Hematopoietic multipotent progenitor cell treated with erythropoietin and hydrocortisone succinate and interleukin-3 and kit ligand, for 17 days (in vitro differentiated cells): Measurements from ENCODE around the gene SERPINB2.

ENCODE experiments used
- DNase-seq: peaks from one replicate; pipeline ENCODE4 v3.0.0-alpha.2; 2015; ENCODE audit warnings: low spot score

Gene SERPINB2, protein sequence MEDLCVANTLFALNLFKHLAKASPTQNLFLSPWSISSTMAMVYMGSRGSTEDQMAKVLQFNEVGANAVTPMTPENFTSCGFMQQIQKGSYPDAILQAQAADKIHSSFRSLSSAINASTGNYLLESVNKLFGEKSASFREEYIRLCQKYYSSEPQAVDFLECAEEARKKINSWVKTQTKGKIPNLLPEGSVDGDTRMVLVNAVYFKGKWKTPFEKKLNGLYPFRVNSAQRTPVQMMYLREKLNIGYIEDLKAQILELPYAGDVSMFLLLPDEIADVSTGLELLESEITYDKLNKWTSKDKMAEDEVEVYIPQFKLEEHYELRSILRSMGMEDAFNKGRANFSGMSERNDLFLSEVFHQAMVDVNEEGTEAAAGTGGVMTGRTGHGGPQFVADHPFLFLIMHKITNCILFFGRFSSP

GRCh38 chr18:63887424-63887823, at the start of gene SERPINB2:
Gene SERPINB2 (plus strand): TSS chr18:63887705. CDS start chr18:63891445, 3,740 bp downstream.
- no peak for DNase-seq

DNA sequence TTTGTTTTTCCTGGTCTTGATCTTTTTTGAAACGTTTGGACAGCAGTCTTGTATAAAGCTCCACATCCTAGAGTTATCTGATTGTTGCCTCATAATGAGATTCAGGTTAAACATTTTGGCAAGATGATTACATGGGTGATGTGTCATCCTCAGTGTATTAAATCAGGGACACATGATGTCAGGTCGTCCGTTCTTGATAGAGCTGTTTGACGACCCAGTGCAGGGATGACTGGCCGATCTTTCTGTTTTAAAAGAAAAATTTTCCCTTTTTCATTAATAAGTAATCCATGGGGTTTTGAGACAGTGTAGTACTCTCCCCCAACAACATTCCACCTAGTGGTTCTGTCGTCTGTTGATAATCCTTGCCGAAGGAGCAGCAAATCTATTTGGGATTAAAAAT, 44.5 kb upstream of the SERPINB2 start:
- no peak for DNase-seq

- no peak for DNase-seq
Observed at GRCh38 chr18:63844254-63844653, 43.3 kb upstream of the SERPINB2 start.

DNA sequence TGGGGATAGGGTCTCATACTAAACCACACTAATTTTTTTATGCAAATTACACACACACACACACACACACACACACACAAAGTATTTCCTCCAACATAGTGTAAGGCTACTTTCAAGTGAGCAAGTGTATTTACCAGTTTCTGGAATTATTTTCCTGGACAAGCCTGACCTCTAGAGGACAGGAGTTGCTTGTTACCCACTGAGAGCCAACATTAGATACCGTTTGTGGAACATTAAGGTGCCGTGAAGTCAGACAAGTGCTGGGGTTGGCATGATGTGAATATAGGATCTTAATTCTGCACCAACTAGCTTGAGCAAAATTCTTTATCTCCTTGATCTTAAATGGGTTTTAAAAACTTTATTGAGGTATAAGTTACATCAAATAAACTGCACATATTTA, 39.3 kb upstream of the SERPINB2 start:
- DNase-seq, result no peak

GRCh38 chr18:63850020-63850419, 37.5 kb upstream of the SERPINB2 start:
- no peak for DNase-seq

DNA sequence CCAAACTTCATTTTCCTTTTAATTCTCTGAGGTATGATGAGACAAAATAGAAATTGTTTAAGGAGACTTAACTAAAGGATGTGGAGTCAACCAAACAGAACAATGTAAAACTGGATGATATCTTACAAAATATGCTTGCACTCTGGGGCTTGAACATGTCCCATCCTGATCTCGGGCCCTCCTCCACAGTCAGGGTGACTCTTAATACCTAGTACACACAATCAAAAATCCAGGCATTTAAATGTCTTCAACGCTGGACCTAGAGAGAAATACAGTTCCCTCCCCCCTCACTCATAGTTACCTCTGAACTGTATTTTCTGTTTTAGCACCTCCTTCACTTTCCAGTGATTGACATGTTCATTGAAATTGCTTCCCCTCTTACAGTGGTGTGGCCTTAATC, 36.9 kb upstream of the SERPINB2 start:
- no peak for DNase-seq

- no peak for DNase-seq
Observed at GRCh38 chr18:63858456-63858855, 29.0 kb upstream of the SERPINB2 start.

- no peak for DNase-seq
Observed at GRCh38 chr18:63859781-63860475, 27.6 kb upstream of the SERPINB2 start.

DNA sequence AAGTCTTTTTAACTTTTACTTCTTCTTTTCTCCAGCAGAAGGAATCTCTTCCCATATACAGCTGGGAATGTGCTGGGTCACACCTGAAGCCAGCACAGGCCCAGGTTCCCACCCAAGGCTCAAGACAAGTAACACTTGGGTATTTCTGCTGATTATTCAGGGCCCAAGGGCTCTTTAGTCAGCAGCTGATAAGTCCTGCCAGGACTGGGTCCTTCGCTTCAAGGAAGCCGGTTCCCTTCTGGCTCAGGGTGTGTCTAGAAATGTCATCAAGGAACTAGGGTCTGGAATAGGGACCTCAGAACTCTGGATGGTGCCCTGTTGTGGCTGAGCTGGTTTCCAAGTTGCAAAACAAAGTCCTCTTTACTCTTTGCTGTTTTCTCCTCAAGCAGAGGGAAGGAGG, 27.0 kb upstream of the SERPINB2 start:
- DNase-seq, result no peak

- DNase-seq, result no peak
Observed at GRCh38 chr18:63867368-63868125, 20.0 kb upstream of the SERPINB2 start.

GRCh38 chr18:63868546-63868945, 19.0 kb upstream of the SERPINB2 start:
- no peak for DNase-seq

- no peak for DNase-seq
Observed at GRCh38 chr18:63869374-63869773, 18.1 kb upstream of the SERPINB2 start.

DNA sequence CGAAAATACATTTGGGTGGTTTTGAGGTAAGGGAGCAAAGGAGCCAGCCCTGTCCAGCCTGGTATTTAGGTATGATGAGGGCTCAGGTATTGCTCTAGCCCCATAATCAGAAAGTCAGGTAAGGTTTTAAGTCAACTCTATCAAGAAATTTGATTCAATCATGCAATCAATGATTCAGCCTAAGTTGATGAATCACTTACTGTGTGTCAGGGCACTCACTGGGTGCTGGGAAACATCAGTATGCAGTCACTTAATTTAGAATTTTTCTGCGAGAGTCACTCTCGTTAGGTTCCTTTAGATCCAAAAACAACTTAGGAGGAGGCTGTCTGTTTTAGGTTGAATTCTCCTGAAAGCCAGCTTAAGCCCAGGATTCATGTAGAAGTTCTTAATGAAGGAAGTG, 17.7 kb upstream of the SERPINB2 start:
- DNase-seq, result no peak

GRCh38 chr18:63871836-63872235, 15.7 kb upstream of the SERPINB2 start:
- DNase-seq, result no peak

- DNase-seq, result no peak
Observed at GRCh38 chr18:63872586-63872985, 14.9 kb upstream of the SERPINB2 start.

DNA sequence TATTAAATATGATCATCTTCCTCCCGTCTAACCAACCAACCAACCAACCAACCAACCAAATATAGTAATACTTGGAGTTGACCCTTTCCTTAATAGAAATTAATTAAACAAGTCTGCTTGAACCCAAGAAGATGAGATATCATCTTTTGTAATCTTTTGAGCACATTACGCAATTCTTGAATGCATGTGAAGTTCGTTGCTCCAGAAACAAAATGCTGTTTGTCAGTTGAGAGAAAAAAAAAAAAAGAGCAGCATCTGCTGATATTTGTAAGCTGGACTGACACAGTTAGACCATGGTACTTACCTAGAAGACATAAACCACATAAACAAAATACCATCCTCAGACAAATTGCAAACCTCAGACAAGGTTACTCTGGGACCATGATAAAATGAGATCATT, 9.2 kb upstream of the SERPINB2 start:
- DNase-seq, result no peak

DNA sequence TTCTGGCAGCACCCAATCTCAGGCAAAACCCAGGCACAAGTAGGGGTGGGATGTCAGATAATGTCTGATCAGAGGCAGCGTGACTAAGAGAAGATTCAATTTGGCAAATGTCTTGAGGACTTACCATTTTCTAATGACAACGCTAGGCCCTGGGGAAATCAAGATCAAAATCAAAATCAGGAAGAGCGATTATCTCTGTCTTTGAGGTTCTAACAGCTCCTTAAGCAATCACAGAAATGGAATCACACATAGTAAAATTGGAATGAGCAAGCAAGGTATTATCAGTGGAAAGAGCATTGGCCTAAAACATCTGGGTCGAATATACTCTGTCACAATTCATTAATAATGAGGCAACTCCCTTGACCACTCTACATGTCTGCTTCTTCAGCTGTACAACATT, 8.6 kb upstream of the SERPINB2 start:
- DNase-seq, result no peak

DNA sequence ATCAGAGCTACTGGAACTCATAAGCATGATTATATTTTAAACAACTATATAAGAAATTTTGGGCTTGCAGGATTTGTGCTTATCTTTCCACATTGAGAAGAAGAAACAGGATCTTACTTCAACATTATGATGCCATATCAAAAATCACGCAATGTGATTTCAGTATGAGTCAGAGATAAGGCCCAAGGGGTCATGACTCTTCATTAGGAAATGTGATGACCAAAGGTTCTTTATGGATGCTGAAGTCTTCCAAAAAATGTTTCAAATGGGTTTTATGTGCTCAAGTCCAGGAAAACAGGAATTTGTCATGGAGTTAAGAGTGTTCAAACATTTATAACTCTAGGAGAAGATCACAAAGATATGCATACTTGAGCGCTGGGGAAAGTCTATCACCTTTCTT, 7.8 kb upstream of the SERPINB2 start:
- no peak for DNase-seq

DNA sequence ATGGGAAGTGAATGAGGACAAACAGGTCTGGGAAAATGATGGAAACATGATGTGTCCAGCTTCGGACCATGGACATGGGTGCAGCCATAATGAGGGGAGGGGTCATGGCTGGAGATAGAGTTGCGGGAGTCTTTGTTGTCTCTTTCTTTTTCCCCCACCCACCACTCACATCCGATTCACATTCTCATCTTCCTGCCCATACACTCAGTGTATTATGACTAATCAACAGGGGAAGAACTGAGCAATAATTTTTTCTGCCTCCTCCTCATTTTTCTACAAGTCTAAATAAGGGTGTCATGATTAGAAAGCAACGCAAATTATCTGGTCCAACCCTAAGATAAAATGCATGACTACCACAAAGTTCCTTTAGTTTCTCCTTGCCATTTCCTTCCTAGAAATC, 5.7 kb upstream of the SERPINB2 start:
- no peak for DNase-seq

- no peak for DNase-seq
Observed at GRCh38 chr18:63882333-63883141, 5.0 kb upstream of the SERPINB2 start.

GRCh38 chr18:63883617-63884016, 3.9 kb upstream of the SERPINB2 start:
- no peak for DNase-seq
